GM18873 (cell line): ENCODE measurements around the gene C1QTNF5.

ENCODE experiments used
- ATAC-seq: cut with Tn5 transposase; IDR thresholded peaks from one replicate; pipeline ENCODE4 v1.9.1; 2021; ENCODE audit warnings: mild to moderate bottlenecking, moderate library complexity, moderate number of reproducible peaks; ENCODE audit not compliant: unreplicated experiment, low FRiP score

Gene C1QTNF5

DNA sequence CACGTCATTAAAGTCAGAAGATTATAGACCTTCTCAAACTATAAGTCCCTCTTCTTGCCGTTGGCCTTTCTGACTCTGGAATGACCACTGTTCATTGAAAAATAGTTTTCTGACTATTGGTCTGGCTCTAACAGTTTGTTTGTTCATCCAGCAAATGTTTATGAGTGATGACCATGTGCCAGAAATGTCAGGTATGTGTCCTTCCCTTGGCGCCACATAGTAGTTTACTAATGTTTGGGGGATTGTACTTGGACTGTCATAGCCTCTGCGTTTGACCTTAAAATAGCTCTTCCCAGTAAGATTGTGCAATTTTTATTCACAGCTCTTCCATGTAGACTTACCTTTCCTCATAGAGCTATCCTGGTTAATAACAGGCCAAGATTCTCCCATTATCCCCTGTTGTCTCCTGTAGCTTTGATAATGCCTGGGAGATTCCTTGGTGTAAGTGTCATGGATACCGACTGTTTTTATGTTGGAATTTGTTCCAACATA lies 37.4 kb downstream of the C1QTNF5 start:
- ATAC-seq, result no peak

DNA sequence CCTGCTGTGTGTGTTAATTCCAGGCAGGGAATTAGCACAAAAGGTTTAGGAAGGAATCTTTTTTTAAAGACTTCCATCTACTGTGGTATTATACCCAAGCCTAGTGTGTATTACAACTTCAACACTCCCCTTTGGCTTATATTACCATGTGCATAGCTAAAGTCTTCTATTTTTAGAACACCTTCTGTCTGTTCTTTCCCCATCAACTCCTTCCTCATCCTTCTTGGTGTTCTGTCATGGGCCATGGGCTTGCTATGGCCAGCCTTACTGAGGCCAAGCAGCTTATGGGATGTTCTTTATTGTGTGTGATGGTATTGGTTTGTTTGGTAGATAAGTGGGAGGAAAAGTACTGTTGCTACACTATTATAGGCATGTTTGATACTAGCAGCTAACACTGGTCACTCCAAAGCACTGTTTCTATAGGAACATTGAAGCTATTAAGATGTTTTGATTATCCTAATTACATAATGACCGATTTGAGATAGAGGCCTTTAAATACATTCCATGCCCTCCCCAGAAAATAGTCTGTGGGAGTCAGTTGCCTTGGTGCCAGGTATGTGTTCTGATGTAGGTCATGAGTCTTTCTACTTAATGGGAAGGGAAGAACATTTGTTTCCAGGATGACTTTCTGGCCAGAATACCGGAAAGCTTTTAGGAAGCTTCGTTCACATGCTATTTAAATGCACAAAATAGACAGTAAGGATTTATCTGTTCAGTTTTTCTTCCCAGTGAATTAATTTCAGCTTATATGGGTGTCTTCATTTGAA lies 40.3 kb downstream of the C1QTNF5 start:
- ATAC-seq, result no peak

DNA sequence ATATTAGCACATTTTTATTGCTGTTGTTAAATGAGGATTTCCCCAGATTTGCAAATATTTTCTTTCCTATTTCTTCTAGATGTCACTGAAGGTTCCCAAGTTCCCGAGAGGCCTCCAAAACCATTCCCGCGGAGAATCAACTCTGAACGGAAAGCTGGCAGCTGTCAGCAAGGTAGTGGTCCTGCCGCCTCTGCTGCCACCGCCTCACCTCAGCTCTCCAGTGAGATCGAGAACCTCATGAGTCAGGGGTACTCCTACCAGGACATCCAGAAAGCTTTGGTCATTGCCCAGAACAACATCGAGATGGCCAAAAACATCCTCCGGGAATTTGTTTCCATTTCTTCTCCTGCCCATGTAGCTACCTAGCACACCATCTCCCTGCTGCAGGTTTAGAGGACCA lies 41.3 kb downstream of the C1QTNF5 start:
- no peak for ATAC-seq

DNA sequence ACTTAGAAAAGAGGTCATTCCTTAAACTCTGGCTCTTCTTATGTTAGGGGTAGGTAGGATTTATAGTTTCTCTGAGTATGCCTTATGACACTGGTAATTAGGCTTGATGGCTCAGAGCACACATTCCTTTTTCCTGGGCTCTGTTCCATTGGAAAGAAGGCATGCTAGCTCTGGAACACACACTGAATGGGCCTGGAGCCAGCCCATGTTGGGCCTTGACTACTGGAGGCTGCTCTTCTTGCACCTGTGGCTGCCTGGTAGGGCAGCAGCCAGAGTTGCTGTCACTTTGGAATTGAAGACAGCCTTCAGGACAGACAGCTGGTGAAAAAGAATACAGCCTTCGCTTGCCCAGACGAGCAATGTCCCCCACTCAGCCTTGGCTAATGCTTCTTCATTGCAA lies 42.0 kb downstream of the C1QTNF5 start:
- ATAC-seq, result no peak

- ATAC-seq, result no peak
Observed at GRCh38 chr11:119297938-119298337, 42.7 kb downstream of the C1QTNF5 start.

GRCh38 chr11:119295178-119295577 lies 45.5 kb downstream of the C1QTNF5 start:
- no peak for ATAC-seq

DNA sequence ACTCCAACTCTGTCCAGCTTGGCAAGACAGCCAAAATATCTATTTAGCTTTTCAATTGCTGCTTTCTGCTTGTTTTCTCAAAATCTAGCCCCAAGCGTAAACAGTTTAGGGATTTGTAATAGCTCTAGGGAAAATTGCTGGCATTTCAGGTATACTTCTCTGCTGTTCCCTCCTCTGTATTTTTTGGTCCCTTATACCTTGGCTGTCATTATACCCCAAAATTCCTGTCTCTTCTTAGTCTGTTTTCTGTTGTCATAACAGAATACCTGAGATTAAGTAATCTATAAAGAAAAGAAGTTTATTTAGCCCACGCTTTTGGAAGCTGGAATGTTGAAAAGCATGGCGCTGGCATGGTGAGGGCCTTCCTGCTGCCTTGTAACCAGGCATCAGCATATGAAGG lies 47.2 kb downstream of the C1QTNF5 start:
- no peak for ATAC-seq

GRCh38 chr11:119290894-119291497 lies 49.7 kb downstream of the C1QTNF5 start:
- ATAC-seq, result no peak
